ENCODE data around the gene AFF1.

AFF1 gene

GRCh38 chr4:87152310-87153041 is 217.7 kb downstream of the AFF1 start:
- no peak for DNase-seq (ENCODE audit: low spot score)

GRCh38 chr4:87153078-87153870 is 218.5 kb downstream of the AFF1 start:
- DNase-seq (ENCODE audit: low spot score), result no peak

GRCh38 chr4:87165892-87166291 is 231.1 kb downstream of the AFF1 start:
- no peak for DNase-seq (ENCODE audit: low spot score)

- no peak for DNase-seq (ENCODE audit: low spot score)
Observed at GRCh38 chr4:87166296-87166854, 231.6 kb downstream of the AFF1 start.

- DNase-seq (ENCODE audit: low spot score), result no peak
Observed at GRCh38 chr4:87171944-87172343, 237.1 kb downstream of the AFF1 start.

GRCh38 chr4:87174672-87175071 is 239.9 kb downstream of the AFF1 start:
- DNase-seq (ENCODE audit: low spot score), result no peak

- no peak for DNase-seq (ENCODE audit: low spot score)
Observed at GRCh38 chr4:87179751-87180150, 244.9 kb downstream of the AFF1 start.

GRCh38 chr4:87180767-87181166 is 246.0 kb downstream of the AFF1 start:
- DNase-seq (ENCODE audit: low spot score), result no peak

GRCh38 chr4:87185146-87185870 is 250.5 kb downstream of the AFF1 start:
- no peak for DNase-seq (ENCODE audit: low spot score)

- no peak for DNase-seq (ENCODE audit: low spot score)
Observed at GRCh38 chr4:87188048-87188447, 253.2 kb downstream of the AFF1 start.

GRCh38 chr4:87188932-87189331 is 254.1 kb downstream of the AFF1 start:
- DNase-seq (ENCODE audit: low spot score), result no peak
